ENCODE data around the gene CAPN11.
"Not testable (repeated sequence)": the region's sequence is repeated elsewhere in the genome, so short reads cannot be mapped to it uniquely, and the experiment has no call there.

Gene CAPN11

GRCh38 chr6:44182911-44183390 lies 24.3 kb downstream of the CAPN11 start:
- H3K9ac ChIP-seq (ENCODE audit: insufficient read length, low read depth), result no peak overlapping the region
- H3K36me3 ChIP-seq (ENCODE audit: insufficient read depth, insufficient read length, low read length), result no peaks in the 10 kb centered on the region
- TF ChIP-seq ZNF274 (IDR thresholded peaks at IDR 0.05; ENCODE audit: low read depth, low read length), result no peak
- TF ChIP-seq YY1 (IDR thresholded peaks at IDR 0.05; ENCODE audit: insufficient read depth, insufficient read length), result no peak
- TF ChIP-seq SUZ12 (IDR thresholded peaks at IDR 0.05; ENCODE audit: extremely low read depth, insufficient read depth, insufficient read length), result no peak
- no peak overlapping the region for H3K4me3 ChIP-seq (ENCODE audit: insufficient read length, low read depth)
- H3K9me3 ChIP-seq (ENCODE audit: insufficient read depth, low read length), result no peaks in the 10 kb centered on the region
- H3K27me3 ChIP-seq (ENCODE audit: insufficient read depth, insufficient read length), result no peaks in the 10 kb centered on the region
- DNase-seq (ENCODE audit: low read depth, low spot score), result no peak
- H3K4me1 ChIP-seq (ENCODE audit: insufficient read depth, insufficient read length), result no peaks in the 10 kb centered on the region

GRCh38 chr6:44183783-44184182 lies 25.2 kb downstream of the CAPN11 start:
- Histone ChIP-seq H3K4me1 (ENCODE audit: insufficient read depth, insufficient read length) (no peaks in the 10 kb centered on the region), H3K9me3 (ENCODE audit: insufficient read depth, low read length) (no peaks in the 10 kb centered on the region), H3K4me3 (ENCODE audit: insufficient read length, low read depth) (no peak overlapping the region), H3K27me3 (ENCODE audit: insufficient read depth, insufficient read length) (no peaks in the 10 kb centered on the region), H3K36me3 (ENCODE audit: insufficient read depth, insufficient read length, low read length) (no peaks in the 10 kb centered on the region), H3K9ac (ENCODE audit: insufficient read length, low read depth) (no peak overlapping the region)
- no peak for TF ChIP-seq ZNF274 (IDR thresholded peaks at IDR 0.05; ENCODE audit: low read depth, low read length)
- no peak for DNase-seq (ENCODE audit: low read depth, low spot score)

- DNase-seq (ENCODE audit: low read depth, low spot score); H3K4me1 ChIP-seq (ENCODE audit: insufficient read depth, insufficient read length); H3K4me3 ChIP-seq (ENCODE audit: insufficient read length, low read depth); H3K27me3 ChIP-seq (ENCODE audit: insufficient read depth, insufficient read length); H3K9me3 ChIP-seq (ENCODE audit: insufficient read depth, low read length); H3K9ac ChIP-seq (ENCODE audit: insufficient read length, low read depth); H3K36me3 ChIP-seq (ENCODE audit: insufficient read depth, insufficient read length, low read length): not testable (repeated sequence)
These were observed 26.7 kb downstream of the CAPN11 start for GRCh38 chr6:44185356-44185755.

GRCh38 chr6:44185953-44186634 lies 27.5 kb downstream of the CAPN11 start:
- no peak for DNase-seq (ENCODE audit: low read depth, low spot score)
- Histone ChIP-seq H3K27me3 (ENCODE audit: insufficient read depth, insufficient read length) (no peaks in the 10 kb centered on the region), H3K9me3 (ENCODE audit: insufficient read depth, low read length) (no peaks in the 10 kb centered on the region), H3K4me3 (ENCODE audit: insufficient read length, low read depth) (no peak overlapping the region), H3K4me1 (ENCODE audit: insufficient read depth, insufficient read length) (no peaks in the 10 kb centered on the region), H3K9ac (ENCODE audit: insufficient read length, low read depth) (no peak overlapping the region), H3K36me3 (ENCODE audit: insufficient read depth, insufficient read length, low read length) (no peaks in the 10 kb centered on the region)
- no peak for TF ChIP-seq YY1 (IDR thresholded peaks at IDR 0.05; ENCODE audit: insufficient read depth, insufficient read length)
- no peak for TF ChIP-seq ZNF274 (IDR thresholded peaks at IDR 0.05; ENCODE audit: low read depth, low read length)
- no peak for TF ChIP-seq SUZ12 (IDR thresholded peaks at IDR 0.05; ENCODE audit: extremely low read depth, insufficient read depth, insufficient read length)

GRCh38 chr6:44186635-44187025 lies 28.0 kb downstream of the CAPN11 start:
- no peaks in the 10 kb centered on the region for H3K36me3 ChIP-seq (ENCODE audit: insufficient read depth, insufficient read length, low read length)
- H3K9ac ChIP-seq (ENCODE audit: insufficient read length, low read depth), result no peak overlapping the region
- no peak for TF ChIP-seq SUZ12 (IDR thresholded peaks at IDR 0.05; ENCODE audit: extremely low read depth, insufficient read depth, insufficient read length)
- TF ChIP-seq YY1 (IDR thresholded peaks at IDR 0.05; ENCODE audit: insufficient read depth, insufficient read length), result no peak
- no peak for TF ChIP-seq ZNF274 (IDR thresholded peaks at IDR 0.05; ENCODE audit: low read depth, low read length)
- H3K4me3 ChIP-seq (ENCODE audit: insufficient read length, low read depth), result no peak overlapping the region
- H3K9me3 ChIP-seq (ENCODE audit: insufficient read depth, low read length), result no peaks in the 10 kb centered on the region
- H3K4me1 ChIP-seq (ENCODE audit: insufficient read depth, insufficient read length), result no peaks in the 10 kb centered on the region
- H3K27me3 ChIP-seq (ENCODE audit: insufficient read depth, insufficient read length), result no peaks in the 10 kb centered on the region
- DNase-seq (ENCODE audit: low read depth, low spot score), result no peak

GRCh38 chr6:44188819-44189218 lies 30.2 kb downstream of the CAPN11 start:
- no peaks in the 10 kb centered on the region for H3K36me3 ChIP-seq (ENCODE audit: insufficient read depth, insufficient read length, low read length)
- no peak overlapping the region for H3K9ac ChIP-seq (ENCODE audit: insufficient read length, low read depth)
- no peaks in the 10 kb centered on the region for H3K4me1 ChIP-seq (ENCODE audit: insufficient read depth, insufficient read length)
- no peaks in the 10 kb centered on the region for H3K9me3 ChIP-seq (ENCODE audit: insufficient read depth, low read length)
- no peak for DNase-seq (ENCODE audit: low read depth, low spot score)
- TF ChIP-seq ZNF274 (IDR thresholded peaks at IDR 0.05; ENCODE audit: low read depth, low read length) (no peak), YY1 (IDR thresholded peaks at IDR 0.05; ENCODE audit: insufficient read depth, insufficient read length) (no peak)
- no peak overlapping the region for H3K4me3 ChIP-seq (ENCODE audit: insufficient read length, low read depth)
- H3K27me3 ChIP-seq (ENCODE audit: insufficient read depth, insufficient read length), result no peaks in the 10 kb centered on the region

- Histone ChIP-seq H3K27me3 (ENCODE audit: insufficient read depth, insufficient read length) (no peaks in the 10 kb centered on the region), H3K4me3 (ENCODE audit: insufficient read length, low read depth) (no peak overlapping the region), H3K9ac (ENCODE audit: insufficient read length, low read depth) (no peak overlapping the region), H3K4me1 (ENCODE audit: insufficient read depth, insufficient read length) (no peaks in the 10 kb centered on the region), H3K36me3 (ENCODE audit: insufficient read depth, insufficient read length, low read length) (no peaks in the 10 kb centered on the region), H3K9me3 (ENCODE audit: insufficient read depth, low read length) (no peaks in the 10 kb centered on the region)
- DNase-seq (ENCODE audit: low read depth, low spot score), result no peak
- TF ChIP-seq YY1 (IDR thresholded peaks at IDR 0.05; ENCODE audit: insufficient read depth, insufficient read length), result no peak
- TF ChIP-seq ZNF274 (IDR thresholded peaks at IDR 0.05; ENCODE audit: low read depth, low read length), result no peak
- TF ChIP-seq SUZ12 (IDR thresholded peaks at IDR 0.05; ENCODE audit: extremely low read depth, insufficient read depth, insufficient read length), result no peak
These were observed 30.6 kb downstream of the CAPN11 start for GRCh38 chr6:44189257-44189656.

GRCh38 chr6:44190715-44191114 lies 32.1 kb downstream of the CAPN11 start:
- no peak overlapping the region for H3K4me3 ChIP-seq (ENCODE audit: insufficient read length, low read depth)
- no peaks in the 10 kb centered on the region for H3K27me3 ChIP-seq (ENCODE audit: insufficient read depth, insufficient read length)
- H3K36me3 ChIP-seq (ENCODE audit: insufficient read depth, insufficient read length, low read length), result no peaks in the 10 kb centered on the region
- no peak for DNase-seq (ENCODE audit: low read depth, low spot score)
- TF ChIP-seq ZNF274 (IDR thresholded peaks at IDR 0.05; ENCODE audit: low read depth, low read length) (no peak), SUZ12 (IDR thresholded peaks at IDR 0.05; ENCODE audit: extremely low read depth, insufficient read depth, insufficient read length) (no peak), YY1 (IDR thresholded peaks at IDR 0.05; ENCODE audit: insufficient read depth, insufficient read length) (no peak)
- no peak overlapping the region for H3K9ac ChIP-seq (ENCODE audit: insufficient read length, low read depth)
- H3K9me3 ChIP-seq (ENCODE audit: insufficient read depth, low read length), result no peaks in the 10 kb centered on the region
- H3K4me1 ChIP-seq (ENCODE audit: insufficient read depth, insufficient read length), result no peaks in the 10 kb centered on the region
